ENCODE data around the gene PLIN5.

The PLIN5 gene

GRCh38 chr19:4493104-4493928 lies 41.7 kb downstream of the PLIN5 start:
- no peak overlapping the region for H3K4me3 ChIP-seq (ENCODE audit: low read depth, low read length)
- no peak for TF ChIP-seq CTCF (IDR thresholded peaks at IDR 0.05; ENCODE audit: control insufficient read depth, extremely low read depth, insufficient read depth)
- DNase-seq (ENCODE audit: low read depth): no peak

GRCh38 chr19:4492337-4493103 lies 42.5 kb downstream of the PLIN5 start:
- no peak overlapping the region for H3K4me3 ChIP-seq (ENCODE audit: low read depth, low read length)
- TF ChIP-seq CTCF (IDR thresholded peaks at IDR 0.05; ENCODE audit: control insufficient read depth, extremely low read depth, insufficient read depth): no peak
- DNase-seq (ENCODE audit: low read depth): no peak

GRCh38 chr19:4491446-4491845 lies 43.6 kb downstream of the PLIN5 start:
- no peak overlapping the region for H3K4me3 ChIP-seq (ENCODE audit: low read depth, low read length)
- no peak for DNase-seq (ENCODE audit: low read depth)
- TF ChIP-seq CTCF (IDR thresholded peaks at IDR 0.05; ENCODE audit: control insufficient read depth, extremely low read depth, insufficient read depth): no peak

- no peak for TF ChIP-seq CTCF (IDR thresholded peaks at IDR 0.05; ENCODE audit: control insufficient read depth, extremely low read depth, insufficient read depth)
- no peak for DNase-seq (ENCODE audit: low read depth)
- no peak overlapping the region for H3K4me3 ChIP-seq (ENCODE audit: low read depth, low read length)
Observed at GRCh38 chr19:4488496-4488895, 46.5 kb downstream of the PLIN5 start.

- H3K4me3 ChIP-seq (ENCODE audit: low read depth, low read length): no peak overlapping the region
- DNase-seq (ENCODE audit: low read depth): no peak
- TF ChIP-seq CTCF (IDR thresholded peaks at IDR 0.05; ENCODE audit: control insufficient read depth, extremely low read depth, insufficient read depth): no peak
Observed at GRCh38 chr19:4487572-4487971, 47.5 kb downstream of the PLIN5 start.

- DNase-seq (ENCODE audit: low read depth): no peak
- no peak overlapping the region for H3K4me3 ChIP-seq (ENCODE audit: low read depth, low read length)
- TF ChIP-seq CTCF (IDR thresholded peaks at IDR 0.05; ENCODE audit: control insufficient read depth, extremely low read depth, insufficient read depth): no peak
Observed at GRCh38 chr19:4483385-4483784, 51.6 kb downstream of the PLIN5 start.
